Activated CD4-positive, alpha-beta T cell treated with anti-CD3 and anti-CD28 coated beads for 4 hours (primary cell): ENCODE measurements around the gene ANTXR2.

ENCODE experiments used
- DNase-seq, 2 donors: peaks; one replicate each; pipeline ENCODE4 v3.0.0-alpha.2; 2020

ANTXR2 gene

DNA sequence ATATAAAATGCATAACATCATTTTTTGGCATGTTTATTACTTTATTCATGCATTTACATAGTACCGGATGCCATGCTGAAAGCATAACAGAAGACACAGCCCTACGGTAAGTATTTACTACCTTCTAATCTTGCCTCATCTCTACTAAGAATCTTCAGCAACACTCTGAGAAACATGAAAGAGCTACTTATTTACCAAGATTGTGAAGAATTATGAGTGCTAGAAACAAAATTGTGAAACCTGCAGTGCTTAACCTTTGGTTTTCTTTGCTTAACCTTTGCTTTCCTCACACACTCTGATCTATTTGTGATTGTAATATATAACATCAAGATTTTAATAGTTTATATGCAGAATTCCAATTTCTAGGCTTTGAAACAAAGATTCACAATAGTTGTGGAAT, 7.4 kb downstream of the ANTXR2 start:
- DNase-seq: no peak

DNA sequence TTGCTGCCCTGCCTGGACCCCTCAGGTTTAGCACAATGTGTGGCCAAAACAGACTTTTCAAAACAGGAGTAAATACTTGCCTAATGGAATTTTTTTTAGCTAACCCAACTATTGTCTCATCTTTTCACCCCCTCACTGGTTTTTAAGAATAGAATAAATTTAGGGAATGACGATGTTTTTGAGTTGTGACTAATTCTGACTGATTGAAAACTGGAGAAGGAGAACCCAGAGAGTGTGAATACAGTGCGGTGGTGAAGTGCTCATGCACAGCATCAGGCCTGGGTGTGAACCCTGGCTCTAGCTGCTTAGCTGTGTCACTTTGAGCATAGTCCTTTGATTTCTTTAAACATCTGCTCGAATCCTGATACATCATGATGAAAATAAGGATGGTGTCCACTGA, 10.5 kb downstream of the ANTXR2 start:
- no peak for DNase-seq

DNA sequence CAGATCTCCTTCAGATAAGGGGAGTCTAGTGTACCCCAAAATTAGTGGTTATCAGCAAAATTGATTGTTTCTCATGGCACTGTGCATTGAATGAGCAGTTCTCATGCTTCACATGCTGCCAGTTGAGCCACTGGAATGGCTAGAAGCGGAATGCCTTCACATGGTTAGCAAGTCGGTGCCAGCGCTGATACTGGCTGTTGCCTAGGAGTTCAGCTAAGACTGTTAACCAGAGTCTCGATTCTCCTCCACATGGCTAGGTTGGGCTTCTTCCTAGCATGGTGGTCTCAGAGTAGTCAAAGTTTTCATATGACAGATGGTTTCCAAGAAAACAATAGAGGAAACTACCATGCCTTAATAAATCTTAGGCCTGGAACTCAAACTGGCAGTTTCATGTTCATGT, 12.2 kb downstream of the ANTXR2 start:
- DNase-seq: no peak

DNA sequence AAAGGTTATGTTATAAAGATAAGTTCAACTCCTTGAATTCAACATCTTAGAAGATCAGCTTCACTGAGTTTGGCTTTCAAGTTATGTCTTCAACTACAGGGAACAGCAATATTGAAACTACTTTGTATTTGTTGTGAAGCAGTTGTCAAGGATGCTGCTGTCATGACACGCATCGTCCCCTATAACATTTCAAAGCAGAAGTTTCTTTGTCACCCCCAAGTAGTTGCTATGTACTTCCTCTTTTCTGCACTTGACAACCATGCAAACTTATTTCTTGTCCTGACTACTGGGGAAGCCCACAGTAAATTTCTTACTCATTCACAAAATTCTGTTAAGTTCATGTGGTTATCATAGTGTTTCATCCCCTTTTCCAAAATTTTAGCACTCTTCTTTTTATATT, 14.3 kb downstream of the ANTXR2 start:
- DNase-seq: no peak

DNA sequence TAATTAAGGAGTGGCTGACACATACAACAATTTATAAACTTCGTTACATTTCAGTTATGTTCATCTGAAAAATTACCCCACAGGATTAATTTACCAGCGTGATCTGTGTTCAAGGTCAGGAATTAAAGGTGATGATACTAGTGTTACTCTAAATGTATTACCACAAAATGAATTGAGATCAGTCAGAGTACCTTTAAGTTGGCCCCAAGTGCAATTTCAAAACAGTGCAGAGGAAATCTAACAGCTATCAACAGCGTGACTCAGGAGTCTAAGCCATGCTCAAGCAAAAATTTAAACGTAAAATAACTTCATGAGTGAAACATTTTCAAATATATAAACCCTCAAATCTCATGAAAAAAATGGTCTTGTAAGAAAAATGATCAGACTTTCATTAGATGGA, 18.7 kb downstream of the ANTXR2 start:
- DNase-seq: no peak

DNA sequence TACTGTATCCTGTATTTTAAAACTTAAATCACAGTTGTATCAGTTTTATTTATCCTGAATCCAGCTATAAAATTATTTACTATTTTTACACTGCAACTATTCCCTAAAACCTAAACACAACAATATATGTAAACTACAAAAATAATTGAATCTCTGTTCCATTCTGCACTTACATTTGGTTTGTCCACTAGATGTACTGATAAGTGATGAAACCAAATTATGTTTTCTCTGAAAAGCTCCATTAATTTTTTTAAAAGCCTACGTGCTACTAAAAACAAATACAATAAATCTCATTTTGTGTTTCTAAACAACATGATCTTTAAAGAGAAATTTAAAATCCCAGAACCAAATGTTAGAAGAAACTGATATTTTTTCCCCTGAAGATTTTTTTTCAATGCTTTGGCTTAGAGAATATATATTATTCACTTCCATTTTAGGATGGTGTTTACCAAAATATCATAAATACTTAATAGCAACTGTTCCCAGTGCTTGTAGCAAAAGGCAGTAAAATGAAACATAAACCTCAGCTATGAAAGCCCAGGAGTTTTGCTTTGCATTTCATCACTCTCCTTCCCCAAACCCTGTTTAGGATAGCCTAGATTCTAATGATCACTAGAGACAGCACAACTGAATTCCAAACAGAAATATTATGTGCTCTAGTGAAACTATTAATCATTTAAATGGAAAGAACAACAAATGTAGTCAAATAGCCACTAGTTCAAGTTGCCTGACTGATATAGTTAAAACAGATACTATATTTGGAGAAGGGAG, 19.7 kb downstream of the ANTXR2 start:
- no peak for DNase-seq

DNA sequence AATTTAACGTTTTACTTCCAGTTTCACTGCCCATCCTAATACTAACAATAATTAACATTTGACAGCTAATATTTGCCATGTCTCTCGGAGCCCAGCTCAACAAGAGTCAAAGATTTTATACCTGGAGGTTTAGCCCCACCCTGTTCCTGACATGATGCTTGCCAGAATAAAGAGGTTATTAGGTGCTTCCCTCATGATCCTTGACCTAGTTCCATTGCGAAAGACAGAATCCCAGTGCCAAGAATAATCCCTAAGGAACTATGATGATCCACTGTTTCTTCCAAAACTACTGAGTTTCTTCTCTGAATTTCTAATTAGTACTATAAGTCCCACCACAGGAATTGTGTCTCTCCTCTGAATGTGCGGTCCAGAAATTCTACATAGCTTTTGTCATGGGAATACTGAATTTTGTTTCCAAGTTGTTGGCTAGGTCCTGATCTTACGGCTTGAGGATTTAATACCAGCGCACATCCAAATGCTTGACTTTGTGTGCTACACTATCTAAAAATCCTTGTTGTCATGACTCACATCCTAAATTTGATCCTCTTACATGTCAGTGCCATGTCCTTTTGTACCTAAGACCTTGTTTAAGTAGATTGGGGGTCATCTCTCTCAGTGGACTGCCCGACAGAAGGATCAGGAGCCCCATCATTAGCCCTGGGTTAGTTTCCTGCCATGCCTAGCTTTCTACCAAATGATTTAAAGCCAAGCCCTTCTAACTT, 23.1 kb downstream of the ANTXR2 start:
- DNase-seq: no peak

DNA sequence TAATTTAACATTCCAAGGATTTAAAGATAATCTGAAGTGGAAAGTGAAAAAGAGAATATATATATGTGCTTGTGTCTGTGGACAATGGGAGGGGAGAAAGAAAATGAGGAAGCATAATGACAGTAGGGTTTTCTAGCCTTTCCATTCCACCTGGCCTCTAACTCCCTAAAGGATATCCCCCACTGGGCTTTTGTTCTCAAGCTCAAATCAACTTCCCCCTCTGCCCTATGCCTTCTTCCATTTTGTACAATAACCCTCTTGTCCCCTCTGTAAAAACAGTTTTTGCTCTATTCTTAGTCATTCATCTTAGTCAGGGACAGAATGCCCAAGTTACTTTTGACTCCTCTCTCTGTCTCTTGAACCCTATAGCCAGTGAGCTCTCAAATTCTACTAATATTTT, 23.6 kb downstream of the ANTXR2 start:
- DNase-seq: no peak

DNA sequence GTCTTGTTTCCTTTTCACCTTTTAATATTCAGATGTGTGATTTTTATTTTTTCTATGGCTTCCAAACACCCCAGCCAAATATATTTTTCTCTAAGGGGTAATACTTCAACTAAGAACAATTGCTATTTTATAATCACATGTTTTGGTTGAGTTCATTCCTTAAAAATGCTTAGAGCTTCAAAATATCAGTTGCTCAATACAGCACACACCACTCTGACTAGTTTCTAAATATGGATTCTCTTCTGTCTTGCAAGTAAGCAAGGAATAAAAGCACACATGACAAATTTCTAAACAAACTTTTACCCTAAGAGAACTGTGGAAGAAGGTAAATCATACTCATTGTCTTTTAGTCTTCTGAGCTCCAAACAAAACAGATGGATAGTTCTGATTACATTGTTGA, 27.2 kb downstream of the ANTXR2 start:
- no peak for DNase-seq

DNA sequence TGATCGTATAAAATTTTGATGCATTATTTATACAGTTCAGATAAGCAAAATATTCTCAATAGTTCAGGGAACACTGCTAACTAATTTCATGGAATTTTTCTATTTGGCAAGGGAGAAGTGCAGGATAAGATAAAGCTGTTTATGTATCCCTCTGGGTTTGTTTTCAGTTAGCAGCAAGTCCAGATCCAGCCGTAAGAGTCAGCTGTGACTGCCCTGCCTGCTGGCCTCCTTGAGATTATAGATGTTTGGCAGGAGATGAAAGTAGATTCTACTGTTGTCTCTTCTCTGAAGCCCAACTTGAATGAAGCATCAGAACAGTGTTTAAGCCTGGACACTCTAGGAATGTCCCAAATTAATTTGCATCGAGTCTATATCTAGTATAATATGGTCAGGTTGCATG, 29.5 kb downstream of the ANTXR2 start:
- no peak for DNase-seq

DNA sequence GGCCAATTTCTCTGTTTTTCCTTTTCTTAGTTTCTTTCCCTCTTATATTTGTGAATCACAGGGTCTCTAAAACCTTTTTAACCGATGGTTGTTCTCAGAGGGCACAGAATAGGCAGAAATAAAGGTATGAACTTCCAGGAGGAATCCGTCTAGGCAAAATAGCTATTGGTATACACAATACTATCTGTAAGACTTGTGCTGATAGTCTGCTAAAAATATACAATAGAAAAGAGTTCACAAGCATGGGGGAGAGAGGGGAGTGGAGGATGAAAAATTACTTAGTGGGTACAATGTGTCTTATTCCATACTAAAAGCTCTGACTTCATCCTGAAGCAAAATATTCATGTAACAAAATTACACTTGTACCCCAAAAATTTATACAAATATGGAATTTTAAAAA, 30.2 kb downstream of the ANTXR2 start:
- no peak for DNase-seq

DNA sequence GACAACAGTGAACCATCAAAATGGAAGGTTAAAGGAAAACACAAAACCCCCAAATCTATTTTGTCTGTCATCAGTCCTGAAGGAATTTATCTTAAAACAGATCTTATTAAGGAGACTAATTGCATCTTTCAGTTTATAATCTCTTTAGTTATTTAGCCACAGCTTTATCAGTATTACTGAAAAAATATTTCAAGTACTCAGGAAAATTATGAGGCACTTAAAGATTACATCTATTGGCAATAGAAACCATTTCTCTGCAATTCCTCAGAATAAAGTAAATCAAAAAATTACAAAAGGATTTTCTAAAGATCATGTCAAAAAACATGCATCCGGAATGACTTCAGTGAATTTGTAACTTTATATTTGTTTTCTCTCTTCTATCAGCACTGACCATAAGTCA, 35.2 kb downstream of the ANTXR2 start:
- no peak for DNase-seq

DNA sequence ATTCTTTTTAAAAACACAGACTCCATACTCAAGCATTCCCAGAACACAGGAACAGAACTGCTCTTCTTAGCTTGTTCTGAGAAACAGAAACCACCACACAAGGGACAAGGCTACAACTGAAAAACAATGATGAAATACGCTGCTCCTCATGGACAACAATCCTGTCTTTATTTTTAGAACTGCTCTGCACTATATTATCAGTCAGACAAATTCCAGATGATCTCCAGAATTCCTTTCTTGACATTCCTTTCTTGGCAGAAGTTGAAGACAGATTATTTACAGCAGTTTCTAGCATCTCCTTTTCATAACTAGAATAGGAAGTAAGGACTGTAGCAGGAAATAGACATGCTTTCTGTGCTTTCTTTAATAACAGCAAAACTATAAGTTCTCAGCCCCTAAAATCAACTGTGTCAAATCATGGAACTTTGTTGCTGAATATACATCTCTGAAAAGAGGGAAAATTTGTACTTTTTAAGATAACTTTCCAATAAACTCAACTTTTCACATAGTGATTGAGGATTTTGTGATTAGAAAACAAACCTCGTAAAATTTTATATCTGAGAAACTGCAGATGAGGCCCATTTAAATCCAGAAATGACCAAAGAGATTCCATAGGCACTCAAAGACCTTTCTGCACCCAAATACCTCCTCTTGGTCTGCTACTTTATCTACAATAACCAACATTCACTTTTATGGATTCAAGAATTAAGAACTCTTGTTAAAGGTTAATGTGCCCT, 35.9 kb downstream of the ANTXR2 start:
- DNase-seq: no peak

DNA sequence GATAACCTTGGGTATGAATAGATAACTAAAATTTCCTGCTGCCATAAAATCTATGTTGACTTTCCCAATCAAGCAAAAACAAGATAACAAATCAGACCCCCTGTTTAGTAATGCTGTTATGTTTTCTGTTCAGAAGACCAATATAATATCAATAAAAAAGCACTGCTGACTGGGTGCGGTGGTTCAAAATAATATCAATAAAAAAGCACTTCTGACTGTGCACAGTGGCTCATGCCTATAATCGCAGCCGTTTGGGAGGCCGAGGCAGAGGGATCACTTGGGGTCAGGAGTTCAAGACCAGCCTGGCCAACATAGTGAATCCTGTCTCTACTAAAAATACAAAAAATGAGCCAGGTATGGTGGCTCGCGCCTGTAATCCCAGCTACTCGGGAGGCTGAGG, 36.7 kb downstream of the ANTXR2 start:
- no peak for DNase-seq

DNA sequence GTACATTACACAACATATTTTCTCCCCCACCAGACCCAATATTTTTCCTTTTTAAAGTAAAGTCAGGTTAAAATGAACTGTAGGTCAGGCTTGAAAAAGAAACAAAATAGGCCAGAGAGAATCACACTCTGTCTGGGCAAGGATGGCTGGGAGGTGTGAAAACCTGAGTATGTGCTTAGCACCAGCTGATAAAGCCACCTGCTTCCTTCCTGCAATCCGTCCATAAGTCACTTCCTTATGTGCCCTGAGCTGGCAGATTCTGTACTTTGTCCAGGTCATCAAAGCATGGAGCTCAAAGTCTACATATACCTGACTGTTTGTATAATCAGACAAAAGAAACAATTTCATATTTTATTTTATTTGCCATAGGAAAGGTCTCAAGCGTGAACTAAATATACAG, 37.7 kb downstream of the ANTXR2 start:
- no peak for DNase-seq

DNA sequence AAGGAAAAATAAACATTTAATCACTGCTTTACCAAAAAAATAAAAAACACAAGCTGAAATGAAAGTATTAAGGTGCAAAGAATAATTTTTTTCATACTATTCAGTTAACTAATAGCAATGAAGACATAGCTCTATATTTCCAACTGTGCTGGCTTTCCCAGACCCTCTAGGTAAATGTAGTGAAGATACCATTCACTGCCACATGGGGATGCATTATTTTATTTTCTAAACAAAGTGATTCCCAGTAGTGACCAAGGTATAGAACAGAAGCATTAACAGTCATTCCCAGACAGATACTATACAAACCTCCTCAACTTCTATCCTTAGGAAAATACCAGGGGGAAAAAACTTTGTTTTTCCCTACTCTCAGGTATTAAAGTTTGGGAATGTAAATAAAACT, 39.4 kb downstream of the ANTXR2 start:
- no peak for DNase-seq

DNA sequence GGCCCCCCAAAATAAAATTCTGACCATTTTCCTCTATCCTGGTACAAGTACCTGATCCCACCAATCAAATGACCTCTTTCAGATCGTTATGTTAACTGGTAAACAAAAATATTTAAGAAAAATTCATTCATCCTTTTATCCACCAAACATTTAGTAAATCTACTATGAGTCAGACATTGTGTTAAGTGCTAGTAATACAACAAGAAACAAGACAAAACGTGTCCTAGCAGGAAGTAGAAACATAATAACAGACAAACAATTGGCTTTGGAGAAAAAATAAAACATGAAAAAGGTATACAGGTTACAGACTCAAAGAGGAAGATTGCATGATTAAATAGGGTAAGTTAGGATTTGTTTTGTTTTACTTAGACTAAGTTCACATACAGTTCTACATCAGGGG, 43.7 kb downstream of the ANTXR2 start:
- no peak for DNase-seq

DNA sequence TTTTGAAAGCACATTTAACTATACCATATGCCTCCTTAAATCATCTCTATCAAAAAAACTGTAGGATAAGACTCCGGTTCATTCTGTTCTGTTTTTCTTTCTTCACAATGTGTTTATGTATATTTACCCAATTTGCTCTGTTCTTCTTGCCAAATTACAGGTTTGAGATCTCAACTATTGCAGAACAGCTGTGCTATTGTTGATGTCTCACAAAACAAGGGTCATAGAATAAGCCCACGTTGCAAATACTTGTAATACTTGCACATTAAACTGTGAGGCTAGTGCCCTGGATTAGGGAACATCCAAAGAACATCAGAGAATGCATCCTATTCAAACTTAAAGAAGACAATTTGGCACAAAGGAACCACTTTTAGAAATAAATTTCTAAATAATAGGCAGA, 45.4 kb downstream of the ANTXR2 start:
- DNase-seq: no peak

DNA sequence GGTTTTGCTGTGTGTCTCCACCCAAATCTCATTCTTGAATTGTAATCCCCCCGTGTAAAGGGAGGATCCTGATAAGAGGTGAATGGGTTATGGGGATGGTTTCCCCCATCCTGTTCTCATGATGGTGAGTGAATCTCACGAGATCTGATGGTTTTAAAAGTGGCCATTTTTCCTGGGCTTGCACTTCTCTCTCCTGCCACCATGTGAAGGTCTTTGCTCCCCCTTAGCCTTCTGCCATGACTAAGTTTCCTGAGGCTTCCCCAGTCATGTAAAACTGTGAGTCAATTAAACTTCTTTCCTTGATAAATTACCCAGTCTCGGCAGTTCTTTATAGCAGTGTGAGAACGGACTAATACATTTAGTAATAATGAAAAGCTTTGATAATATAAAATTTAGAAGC, 46.9 kb downstream of the ANTXR2 start:
- DNase-seq: no peak

DNA sequence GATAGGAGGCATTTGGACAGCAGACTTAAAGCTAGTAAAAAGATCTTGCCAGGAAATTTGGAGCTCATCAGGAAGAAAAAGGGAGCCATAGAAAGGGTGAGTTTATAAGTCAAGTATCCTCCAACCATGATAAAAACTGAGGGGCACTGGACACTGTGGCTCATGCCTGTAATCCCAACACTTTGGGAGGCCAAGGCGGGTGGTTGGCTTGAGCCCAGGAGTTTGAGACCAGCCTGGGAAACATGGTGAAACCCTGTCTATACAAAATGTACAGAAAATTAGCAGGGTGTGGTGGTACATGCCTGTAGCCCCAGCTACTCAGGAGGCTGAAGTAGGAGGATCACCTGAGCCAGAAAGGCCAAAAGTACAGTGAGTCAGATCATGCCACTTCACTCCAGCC, 48.7 kb downstream of the ANTXR2 start:
- no peak for DNase-seq

DNA sequence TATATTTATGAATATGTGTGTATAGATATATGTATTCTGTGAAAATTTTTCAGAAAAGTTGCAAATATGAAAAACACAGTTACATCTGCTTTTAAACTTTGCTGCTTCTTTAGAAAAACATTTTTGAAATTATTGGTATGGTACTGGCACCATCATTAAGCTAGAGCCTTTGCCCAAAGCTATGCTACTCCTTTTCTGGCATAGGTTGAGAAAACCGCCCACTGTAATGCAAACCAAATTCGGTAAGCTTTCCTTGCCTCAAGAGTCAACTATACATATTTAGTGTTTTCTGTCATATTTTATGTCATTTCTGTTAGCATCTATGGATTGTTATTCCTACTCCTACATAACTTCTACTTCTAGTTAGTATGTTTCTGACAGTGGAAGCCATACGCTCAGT, 50.7 kb downstream of the ANTXR2 start:
- no peak for DNase-seq

DNA sequence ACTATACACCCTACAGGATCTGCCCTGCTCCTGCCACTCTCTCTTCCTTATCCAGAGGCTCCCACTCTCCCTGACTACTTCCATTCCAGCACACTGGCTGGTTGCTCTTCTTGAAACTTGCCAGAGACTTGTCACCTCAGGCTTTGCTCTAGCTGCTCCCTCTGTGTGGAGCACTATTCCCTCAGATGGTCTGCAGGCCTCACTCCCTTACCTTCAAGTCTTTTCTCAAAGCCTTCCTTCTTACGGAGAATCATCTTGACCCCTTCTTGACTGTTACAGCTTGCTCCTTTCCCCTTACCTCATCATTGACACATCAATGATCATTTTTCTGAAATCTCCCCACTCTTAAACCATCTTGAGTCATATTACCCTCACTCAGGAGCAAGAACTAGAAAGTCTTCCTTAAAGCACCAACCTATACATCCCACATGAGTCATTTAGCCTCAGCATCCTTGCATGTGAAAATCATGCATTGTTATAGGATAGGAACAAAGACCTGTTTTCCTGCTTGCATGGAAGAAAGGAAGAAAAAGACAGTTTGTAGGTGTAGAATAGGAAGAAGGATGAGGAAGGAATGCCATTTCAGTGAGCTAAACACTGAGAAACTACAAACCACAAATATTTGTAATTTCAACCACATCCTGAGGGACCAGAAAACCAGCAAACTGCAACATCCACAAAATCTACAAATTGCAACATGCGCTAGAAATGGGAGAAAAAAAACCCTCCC, 55.7 kb downstream of the ANTXR2 start:
- DNase-seq: no peak

DNA sequence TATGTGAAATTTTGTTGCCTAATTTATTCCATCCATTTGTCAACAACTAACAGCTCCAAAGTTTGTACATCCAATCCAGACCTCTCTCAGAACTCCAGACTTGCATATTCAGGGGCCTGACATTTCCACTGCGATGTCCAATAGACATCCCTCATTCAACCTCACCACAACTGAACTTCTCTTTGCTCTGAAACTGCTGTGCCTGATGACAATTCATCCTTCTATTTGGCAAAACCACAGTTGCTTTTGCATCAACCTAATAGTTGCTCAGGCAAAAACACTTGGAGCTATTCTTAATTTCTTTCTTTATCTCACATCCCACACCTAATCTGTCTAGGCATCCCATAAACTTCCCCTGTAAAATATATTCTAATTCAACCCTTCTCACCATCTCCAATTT, 56.5 kb downstream of the ANTXR2 start:
- DNase-seq: no peak
